Activated T-cell treated with anti-CD3 and anti-CD28 coated beads, Interleukin-2, amount 50 U/mL, for 4 hours (primary cell): ENCODE data around the gene APLP1. TPM values are rescaled to one million over a fixed set of nuclear protein-coding genes. Genes with fewer than 3 reads are reported as not detected.

Experiments
- ATAC-seq, 2 donors: fragments of 200-7000 bp; cut with Tn5 transposase; one replicate each; pipeline ENCODE4 v1.10.0; 2021
- DNase-seq: peaks from one replicate; pipeline ENCODE4 v3.0.0-alpha.2; 2020
- H3K27me3 Mint-ChIP-seq: one replicate; pipeline ENCODE4 v1.8.0; 2021; ENCODE audit warnings: low read depth, mixed read lengths
- H3K36me3 Mint-ChIP-seq: one replicate; pipeline ENCODE4 v1.8.0; 2022; ENCODE audit warnings: mixed read lengths; ENCODE audit not compliant: insufficient read depth
- H3K4me1 Mint-ChIP-seq: one replicate; pipeline ENCODE4 v1.8.0; 2021; ENCODE audit warnings: low read depth, mixed read lengths
- H3K4me3 Mint-ChIP-seq: one replicate; pipeline ENCODE4 v1.8.0; 2021; ENCODE audit warnings: mild to moderate bottlenecking, moderate library complexity, mixed read lengths
- H3K9me3 Mint-ChIP-seq: one replicate; pipeline ENCODE4 v1.8.0; 2021; ENCODE audit warnings: mixed read lengths
- total RNA-seq, 3 donors: library from RNA; stranded (reverse); gene quantifications; one replicate each; pipeline ENCODE4 v1.2.1, GENCODE V29; 2021

APLP1 gene
- total RNA-seq, 3 donors from 2014 or later: 0.24 to 0.34 TPM; not detected in 1

GRCh38 chr19:35846038-35846668 lies 22.2 kb upstream of the APLP1 start:
- H3K4me1 Mint-ChIP-seq: peaks cover 18% of the 10 kb centered on the region
- DNase-seq (no peak), ATAC-seq (peak; percentile 32 to 51)
- peak overlapping the region; percentile 0 for H3K4me3 Mint-ChIP-seq
- peaks cover 68% of the 10 kb centered on the region for H3K27me3 Mint-ChIP-seq
- no peaks in the 10 kb centered on the region for H3K36me3 Mint-ChIP-seq
- no peaks in the 10 kb centered on the region for H3K9me3 Mint-ChIP-seq

- ATAC-seq: no peak
- Mint-ChIP-seq H3K27me3 (peaks cover 69% of the 10 kb centered on the region), H3K4me1 (peaks cover 19% of the 10 kb centered on the region), H3K9me3 (no peaks in the 10 kb centered on the region), H3K4me3 (no peak overlapping the region), H3K36me3 (no peaks in the 10 kb centered on the region)
- no peak for DNase-seq
Observed at GRCh38 chr19:35847911-35848310, 20.5 kb upstream of the APLP1 start.

GRCh38 chr19:35848486-35848885 lies 19.9 kb upstream of the APLP1 start:
- ATAC-seq: no peak
- no peak overlapping the region for H3K4me3 Mint-ChIP-seq

GRCh38 chr19:35848919-35849505 lies 19.4 kb upstream of the APLP1 start:
- peaks cover 60% of the 10 kb centered on the region for H3K27me3 Mint-ChIP-seq
- ATAC-seq: no peak
- peaks cover 21% of the 10 kb centered on the region for H3K4me1 Mint-ChIP-seq
- DNase-seq: no peak
- no peaks in the 10 kb centered on the region for H3K36me3 Mint-ChIP-seq
- H3K9me3 Mint-ChIP-seq: no peaks in the 10 kb centered on the region
- no peak overlapping the region for H3K4me3 Mint-ChIP-seq

More at GRCh38 chr19:35848486-35848885, 19.9 kb upstream of the APLP1 start:
- no peak for DNase-seq
- H3K9me3 Mint-ChIP-seq: no peaks in the 10 kb centered on the region
- H3K27me3 Mint-ChIP-seq: peaks cover 65% of the 10 kb centered on the region
- no peaks in the 10 kb centered on the region for H3K36me3 Mint-ChIP-seq
- H3K4me1 Mint-ChIP-seq: peaks cover 21% of the 10 kb centered on the region

GRCh38 chr19:35851213-35852028 lies 17.0 kb upstream of the APLP1 start:
- H3K9me3 Mint-ChIP-seq: no peaks in the 10 kb centered on the region
- H3K4me1 Mint-ChIP-seq: peaks cover 7% of the 10 kb centered on the region
- H3K27me3 Mint-ChIP-seq: peaks cover 55% of the 10 kb centered on the region
- no peak for DNase-seq
- peak in 1 of 2 donors; percentile 37 for ATAC-seq
- H3K36me3 Mint-ChIP-seq: no peaks in the 10 kb centered on the region
- H3K4me3 Mint-ChIP-seq: no peak overlapping the region

- peaks cover 52% of the 10 kb centered on the region for H3K27me3 Mint-ChIP-seq
- no peak within 1 kb of the TSS for H3K4me3 Mint-ChIP-seq
- no peaks in the 10 kb centered on the region for H3K9me3 Mint-ChIP-seq
- ATAC-seq: no peak
- peaks cover 5% of the 10 kb centered on the region for H3K4me1 Mint-ChIP-seq
- no peaks in the 10 kb centered on the region for H3K36me3 Mint-ChIP-seq
- DNase-seq: no peak
Observed at GRCh38 chr19:35852029-35852780, 16.2 kb upstream of the APLP1 start, which contains the start of gene NPHS1. NPHS1 (minus strand) TSS chr19:35852504; CDS start chr19:35851837, 667 bp downstream.

GRCh38 chr19:35853038-35853756 lies 15.2 kb upstream of the APLP1 start:
- DNase-seq (no peak), ATAC-seq (no peak)
- Mint-ChIP-seq H3K4me1 (peaks cover 5% of the 10 kb centered on the region), H3K27me3 (peaks cover 53% of the 10 kb centered on the region), H3K4me3 (no peak overlapping the region), H3K36me3 (no peaks in the 10 kb centered on the region), H3K9me3 (no peaks in the 10 kb centered on the region)

- ATAC-seq: peak; percentile 62 to 73
- H3K9me3 Mint-ChIP-seq: no peaks in the 10 kb centered on the region
- peaks cover 68% of the 10 kb centered on the region for H3K27me3 Mint-ChIP-seq
Observed at GRCh38 chr19:35856546-35857149, 11.7 kb upstream of the APLP1 start, which contains the start of gene KIRREL2. KIRREL2 (plus strand) TSS chr19:35856911; CDS start chr19:35857120, 209 bp downstream.

GRCh38 chr19:35858311-35858710 lies 10.1 kb upstream of the APLP1 start:
- Mint-ChIP-seq H3K4me3 (no peak overlapping the region), H3K27me3 (peaks cover 68% of the 10 kb centered on the region), H3K4me1 (peaks cover 6% of the 10 kb centered on the region), H3K9me3 (no peaks in the 10 kb centered on the region), H3K36me3 (no peaks in the 10 kb centered on the region)
- ATAC-seq (no peak), DNase-seq (no peak)

More at GRCh38 chr19:35856546-35857149, 11.7 kb upstream of the APLP1 start, which contains the start of gene KIRREL2:
- peaks cover 9% of the 10 kb centered on the region for H3K4me1 Mint-ChIP-seq
- H3K4me3 Mint-ChIP-seq: peak within 1 kb of the TSS; percentile 75
- no peaks in the 10 kb centered on the region for H3K36me3 Mint-ChIP-seq
- no peak for DNase-seq

GRCh38 chr19:35859414-35859813 lies 9.0 kb upstream of the APLP1 start:
- Mint-ChIP-seq H3K27me3 (peaks cover 69% of the 10 kb centered on the region), H3K4me3 (no peak overlapping the region), H3K4me1 (peaks cover 6% of the 10 kb centered on the region), H3K9me3 (no peaks in the 10 kb centered on the region), H3K36me3 (no peaks in the 10 kb centered on the region)
- ATAC-seq: no peak
- DNase-seq: no peak

- no peaks in the 10 kb centered on the region for H3K9me3 Mint-ChIP-seq
Observed at GRCh38 chr19:35860436-35860817, 7.9 kb upstream of the APLP1 start.

GRCh38 chr19:35860818-35861639 lies 7.3 kb upstream of the APLP1 start:
- no peaks in the 10 kb centered on the region for H3K36me3 Mint-ChIP-seq
- peaks cover 6% of the 10 kb centered on the region for H3K4me1 Mint-ChIP-seq
- H3K4me3 Mint-ChIP-seq: no peak overlapping the region
- H3K27me3 Mint-ChIP-seq: peaks cover 70% of the 10 kb centered on the region
- no peaks in the 10 kb centered on the region for H3K9me3 Mint-ChIP-seq
- ATAC-seq (peak in 1 of 2 donors; percentile 28), DNase-seq (no peak)

More at GRCh38 chr19:35860436-35860817, 7.9 kb upstream of the APLP1 start:
- no peak for ATAC-seq
- Mint-ChIP-seq H3K4me3 (no peak overlapping the region), H3K27me3 (peaks cover 68% of the 10 kb centered on the region), H3K4me1 (peaks cover 6% of the 10 kb centered on the region), H3K36me3 (no peaks in the 10 kb centered on the region)
- DNase-seq: no peak
